OCI-LY3 (cell line): Measurements from ENCODE around the gene TRIM25.

ENCODE experiments used
- H2AFZ ChIP-seq: fragments of 200-600, 300-600 bp; shearing (Covaris generic); 2 replicates; pipeline ENCODE4 v1.6.0; 2014; ENCODE audit warnings: antibody characterized with exemption, low read depth, low read length
- H3K27ac ChIP-seq: fragments of 200-600, 300-600 bp; sonication (generic); 2 replicates; pipeline ENCODE4 v1.5.1; 2014; ENCODE audit warnings: mild to moderate bottlenecking, low read length, moderate library complexity, mixed read lengths
- H3K27me3 ChIP-seq: fragments of 200-600, 300-600 bp; sonication (generic); 2 replicates; pipeline ENCODE4 v1.6.1; 2014; ENCODE audit warnings: low read depth, low read length, mixed read lengths
- H3K36me3 ChIP-seq: fragments of 200-600, 300-600 bp; sonication (generic); replicated peaks from 2 replicates; pipeline ENCODE3; 2014; ENCODE audit warnings: low read depth, low read length, mixed read lengths
- H3K4me1 ChIP-seq: fragments of 300-600, 200-600 bp; sonication (generic); 2 replicates; pipeline ENCODE4 v1.6.1; 2014; ENCODE audit warnings: low read length, mixed read lengths
- H3K4me2 ChIP-seq: fragments of 200-600, 300-600 bp; sonication (generic); 2 replicates; pipeline ENCODE4 v1.6.1; 2014; ENCODE audit warnings: low read length, mixed read lengths
- H3K4me3 ChIP-seq: fragments of 300-600, 200-600 bp; sonication (generic); 2 replicates; pipeline ENCODE4 v1.5.1; 2014; ENCODE audit warnings: antibody characterized with exemption, mild to moderate bottlenecking, low read length, moderate library complexity
- H3K79me2 ChIP-seq: fragments of 300-600, 200-600 bp; shearing (Covaris generic); 2 replicates; pipeline ENCODE4 v1.6.1; 2014; ENCODE audit warnings: mild to moderate bottlenecking, low read length, mixed read lengths
- H3K9ac ChIP-seq: fragments of 300-600, 200-600 bp; shearing (Covaris generic); 2 replicates; pipeline ENCODE4 v1.6.0; 2014; ENCODE audit warnings: mild to moderate bottlenecking, low read length, moderate library complexity
- H3K9me3 ChIP-seq: fragments of 200-600, 300-600 bp; shearing (Covaris generic); 2 replicates; pipeline ENCODE4 v1.6.1; 2014; ENCODE audit warnings: low read length, mixed read lengths; ENCODE audit not compliant: insufficient read depth
- H4K20me1 ChIP-seq: fragments of 200-600, 300-600 bp; sonication (generic); 2 replicates; pipeline ENCODE4 v1.6.1; 2016; ENCODE audit warnings: low read length, mixed read lengths; ENCODE audit not compliant: insufficient read depth
- CTCF ChIP-seq: fragments of 200-600, 300-600 bp; sonication (generic); IDR thresholded peaks from 2 replicates; pipeline ENCODE4 v1.5.1; 2014; ENCODE audit warnings: antibody characterized with exemption, low read length, low read depth
- EZH2phosphoT487 ChIP-seq: fragments of 200-600 bp; shearing (Covaris generic); IDR thresholded peaks from 2 replicates; pipeline ENCODE4 v1.6.1; 2018; ENCODE audit warnings: antibody characterized with exemption, mixed run types, low read depth

TRIM25 gene

GRCh38 chr17:56917559-56918296, 3.9 kb upstream of the TRIM25 start:
- Histone ChIP-seq H3K9me3 (peaks cover 7% of the 10 kb centered on the region; the same call in 1 of the 2 replicates), H4K20me1 (peaks cover under 1% of the 10 kb centered on the region; the same call in 1 of the 2 replicates), H3K9ac (no peak overlapping the region), H3K36me3 (no peaks in the 10 kb centered on the region), H3K4me3 (no peak overlapping the region), H3K27ac (no peak overlapping the region), H3K79me2 (peaks cover 16% of the 10 kb centered on the region), H3K4me1 (peaks cover 20% of the 10 kb centered on the region), H3K4me2 (no peak overlapping the region), H3K27me3 (no peaks in the 10 kb centered on the region), H2AFZ (no peak overlapping the region)
- TF ChIP-seq EZH2phosphoT487 (no peak), CTCF (no peak)

GRCh38 chr17:56914581-56915273, 878 bp upstream of the TRIM25 start:
- Histone ChIP-seq H3K27ac (peak overlapping the region; percentile 65), H3K4me1 (peaks cover 39% of the 10 kb centered on the region), H3K27me3 (no peaks in the 10 kb centered on the region), H3K4me2 (peak overlapping the region; percentile 92), H3K36me3 (peaks cover 16% of the 10 kb centered on the region), H4K20me1 (peaks cover 18% of the 10 kb centered on the region; the same call in 1 of the 2 replicates), H2AFZ (no peak overlapping the region), H3K9ac (peak overlapping the region; percentile 81), H3K4me3 (peak overlapping the region; percentile 77), H3K79me2 (peaks cover 41% of the 10 kb centered on the region), H3K9me3 (peaks cover 7% of the 10 kb centered on the region; the same call in 1 of the 2 replicates)
- TF ChIP-seq CTCF (no peak), EZH2phosphoT487 (no peak)

GRCh38 chr17:56913353-56913866, 439 bp downstream of the TRIM25 start:
- TF ChIP-seq EZH2phosphoT487, result no peak
- no peak for TF ChIP-seq CTCF
- H3K27ac ChIP-seq, result peak overlapping the region; percentile 15; the same call in 1 of the 2 replicates
- peaks cover 52% of the 10 kb centered on the region for H3K4me1 ChIP-seq
- peak overlapping the region; percentile 72; the same call in 1 of the 2 replicates for H2AFZ ChIP-seq
- peak overlapping the region; percentile 81 for H3K9ac ChIP-seq
- H3K9me3 ChIP-seq, result peaks cover 7% of the 10 kb centered on the region; the same call in 1 of the 2 replicates
- peak overlapping the region; percentile 77 for H3K4me3 ChIP-seq
- peak overlapping the region; percentile 92 for H3K4me2 ChIP-seq
- H3K27me3 ChIP-seq, result no peaks in the 10 kb centered on the region
- peaks cover 42% of the 10 kb centered on the region for H3K79me2 ChIP-seq
- peaks cover 26% of the 10 kb centered on the region for H3K36me3 ChIP-seq
- H4K20me1 ChIP-seq, result peaks cover 29% of the 10 kb centered on the region

GRCh38 chr17:56913000-56913311, 893 bp downstream of the TRIM25 start:
- Histone ChIP-seq H4K20me1 (peaks cover 33% of the 10 kb centered on the region), H3K9ac (peak overlapping the region; percentile 81), H3K79me2 (peaks cover 42% of the 10 kb centered on the region), H3K4me1 (peaks cover 57% of the 10 kb centered on the region), H3K9me3 (peaks cover 7% of the 10 kb centered on the region; the same call in 1 of the 2 replicates), H3K27ac (no peak overlapping the region), H3K4me3 (peak overlapping the region; percentile 77), H3K4me2 (peak overlapping the region; percentile 92), H2AFZ (no peak overlapping the region), H3K27me3 (no peaks in the 10 kb centered on the region), H3K36me3 (peaks cover 30% of the 10 kb centered on the region)
- TF ChIP-seq CTCF (no peak), EZH2phosphoT487 (no peak)
